Fibroblast of villous mesenchyme (primary cell): Measurements from ENCODE around the gene FCAMR. TPM values are rescaled to one million over a fixed set of nuclear protein-coding genes. Genes with fewer than 3 reads are reported as not detected.

ENCODE experiments used
- DNase-seq: peaks from one replicate; pipeline ENCODE4 v3.0.0-alpha.2; 2010; ENCODE audit warnings: low read depth
- H3K4me3 ChIP-seq: 2 replicates; pipeline ENCODE4 v1.5.1; 2011; ENCODE audit warnings: low read depth, mild to moderate bottlenecking, low read length
- CTCF ChIP-seq: IDR thresholded peaks from 2 replicates; pipeline ENCODE4 v1.5.1; 2012; ENCODE audit warnings: low read depth, mild to moderate bottlenecking, low read length; ENCODE audit not compliant: insufficient read depth
- total RNA-seq: library from RNA; depleted of rRNA; stranded (reverse); fragments of >200 nt; gene quantifications from 2 replicates; pipeline ENCODE4 v1.2.3, GENCODE V29; 2012

FCAMR gene
- total RNA-seq, 1 donor = not detected

- no peak for TF ChIP-seq CTCF
Measured at GRCh38 chr1:206923009-206923960, 47.0 kb downstream of the FCAMR start.

GRCh38 chr1:206922524-206922923 lies 47.7 kb downstream of the FCAMR start:
- no peak overlapping the region for H3K4me3 ChIP-seq
- TF ChIP-seq CTCF = no peak

More at GRCh38 chr1:206923009-206923960, 47.0 kb downstream of the FCAMR start:
- no peak for DNase-seq
- no peak overlapping the region for H3K4me3 ChIP-seq

DNA sequence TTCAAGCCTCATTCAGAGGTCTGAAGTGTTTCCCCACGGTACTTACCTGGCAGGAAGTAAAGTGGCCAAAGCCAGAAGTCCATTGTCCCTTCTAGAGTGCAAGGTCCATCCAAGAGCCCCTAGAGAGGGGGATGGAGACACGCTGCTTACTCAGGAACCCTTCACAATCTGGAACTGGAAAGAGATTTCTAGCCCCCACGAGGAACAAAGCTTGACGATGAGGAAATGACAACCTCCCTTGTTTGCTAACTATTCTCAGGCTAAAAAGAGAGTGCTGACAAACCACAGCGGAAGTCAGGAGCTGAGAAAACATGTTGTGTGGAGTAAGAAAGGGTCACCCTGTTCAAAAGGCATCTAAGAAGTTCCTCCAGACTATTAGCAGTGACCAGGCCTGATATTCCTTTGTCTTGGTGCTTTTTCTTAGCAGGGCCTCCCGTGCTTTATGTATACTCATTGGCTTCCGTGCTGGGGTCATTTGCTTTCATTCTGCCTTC lies 48.4 kb downstream of the FCAMR start, which contains the start of gene FCMR:
Gene FCMR, minus strand, starts transcription at position 170 of the 494 bp plus-strand sequence. Its CDS starts 87 bp downstream, at position 83.
- no peak within 1 kb of the TSS for H3K4me3 ChIP-seq
- no peak for TF ChIP-seq CTCF
- no peak for DNase-seq

More at GRCh38 chr1:206922524-206922923, 47.7 kb downstream of the FCAMR start:
- no peak for DNase-seq

DNA sequence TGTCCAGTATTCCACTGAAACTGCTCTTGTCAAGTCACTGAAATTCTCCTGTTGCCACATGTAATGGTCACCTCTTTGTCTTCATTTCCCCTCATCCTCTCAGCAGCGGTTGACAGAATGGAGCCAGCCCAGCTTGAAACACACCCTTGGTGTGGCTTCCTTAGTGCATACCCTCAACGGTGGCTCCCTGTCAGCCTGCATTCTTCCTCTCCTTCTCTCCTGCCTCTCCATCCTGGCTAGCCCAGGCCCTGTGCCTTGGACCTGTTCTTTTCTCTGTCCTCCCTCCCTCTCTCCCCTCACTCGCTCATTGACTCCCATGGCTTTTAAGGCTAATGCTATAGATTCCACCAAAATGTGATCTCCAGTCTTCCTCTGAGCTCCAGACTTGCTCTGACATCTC lies 52.2 kb downstream of the FCAMR start:
- no peak for DNase-seq
- H3K4me3 ChIP-seq = no peak overlapping the region
- no peak for TF ChIP-seq CTCF

DNA sequence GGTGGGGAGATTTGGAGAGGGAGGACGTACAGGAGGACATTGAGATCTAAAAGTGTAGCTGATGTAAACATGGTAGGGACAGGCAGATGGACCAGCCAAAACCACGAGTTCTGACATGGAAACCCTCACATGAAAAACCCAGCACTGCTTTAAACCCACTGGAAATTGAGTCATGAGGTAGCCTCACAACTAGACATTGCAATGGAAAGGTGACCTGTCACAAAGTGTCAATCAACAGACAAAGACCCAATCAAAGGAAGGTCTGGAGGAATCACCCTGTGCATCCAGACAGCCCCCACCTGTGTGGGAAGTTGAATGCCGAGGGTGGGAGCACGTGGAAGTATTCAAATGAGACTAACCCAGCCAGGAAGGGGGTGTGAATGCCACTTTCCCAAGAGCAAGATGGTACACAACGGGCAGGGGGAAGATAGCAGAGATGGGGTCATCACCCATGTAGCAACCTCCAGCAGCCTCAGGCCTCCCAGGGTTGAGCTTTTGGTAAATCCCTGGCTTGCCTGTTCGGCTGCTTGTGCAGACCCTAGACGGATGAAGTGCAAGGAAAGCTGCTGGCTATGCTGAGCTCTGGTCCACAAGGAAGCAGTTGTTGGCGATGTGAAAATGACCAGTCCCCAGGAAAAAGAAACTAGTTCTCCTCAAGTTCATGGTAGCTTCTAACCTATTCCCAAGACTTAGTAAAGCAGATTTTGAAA lies 54.1 kb downstream of the FCAMR start:
- no peak overlapping the region for H3K4me3 ChIP-seq
- no peak for DNase-seq
- no peak for TF ChIP-seq CTCF

GRCh38 chr1:206915030-206915735 lies 55.1 kb downstream of the FCAMR start:
- no peak for DNase-seq

More at GRCh38 chr1:206915030-206915735, 55.1 kb downstream of the FCAMR start:
- no peak for TF ChIP-seq CTCF
- H3K4me3 ChIP-seq = no peak overlapping the region
